NCI-H345 treated with DMSO at 0.1 percent for 48 hours (cell line): Measurements from ENCODE around the gene N4BP2.

Experiments used
- DNase-seq: peaks from one replicate; lab custom pipeline; 2025; ENCODE audit not compliant: unreplicated experiment; lab: John Stamatoyannopoulos, UW

N4BP2 gene

DNA sequence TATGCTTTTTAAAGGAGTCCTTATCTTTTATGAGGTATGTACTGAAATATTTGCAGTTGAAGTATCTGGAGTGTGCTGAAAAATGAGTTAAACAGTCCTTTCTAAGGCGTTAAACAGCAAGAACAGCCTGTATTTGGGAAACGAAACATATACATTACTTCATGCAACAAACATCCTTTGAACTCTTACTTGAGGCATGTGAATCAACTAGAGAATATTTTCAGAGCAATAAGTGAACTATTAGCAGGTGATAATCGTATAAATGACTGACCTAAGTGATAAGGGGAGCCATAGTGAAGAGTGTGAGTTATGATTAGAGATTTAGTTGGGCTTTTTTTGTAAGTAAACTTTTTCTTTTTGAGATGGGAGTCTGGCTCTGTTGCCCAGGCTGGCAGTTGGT is 94.3 kb downstream of the N4BP2 start:
- DNase-seq = no peak

DNA sequence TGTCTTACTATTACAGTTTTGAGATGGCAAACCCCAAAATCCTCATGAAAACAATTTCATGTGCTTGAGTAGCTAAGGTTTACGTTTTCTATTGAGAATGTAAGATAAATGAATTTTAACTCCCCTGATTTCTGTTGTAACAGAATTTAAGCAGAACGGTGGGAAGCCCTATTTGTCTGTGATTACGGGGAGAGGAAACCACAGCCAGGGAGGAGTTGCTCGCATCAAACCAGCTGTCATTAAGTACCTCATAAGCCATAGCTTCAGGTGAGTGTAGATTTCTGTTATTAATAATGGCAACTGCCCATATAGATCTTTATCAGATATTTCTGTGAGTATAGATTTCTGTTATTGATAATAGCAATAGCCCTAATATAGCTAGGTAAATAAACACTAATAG is 96.0 kb downstream of the N4BP2 start:
- DNase-seq = no peak

DNA sequence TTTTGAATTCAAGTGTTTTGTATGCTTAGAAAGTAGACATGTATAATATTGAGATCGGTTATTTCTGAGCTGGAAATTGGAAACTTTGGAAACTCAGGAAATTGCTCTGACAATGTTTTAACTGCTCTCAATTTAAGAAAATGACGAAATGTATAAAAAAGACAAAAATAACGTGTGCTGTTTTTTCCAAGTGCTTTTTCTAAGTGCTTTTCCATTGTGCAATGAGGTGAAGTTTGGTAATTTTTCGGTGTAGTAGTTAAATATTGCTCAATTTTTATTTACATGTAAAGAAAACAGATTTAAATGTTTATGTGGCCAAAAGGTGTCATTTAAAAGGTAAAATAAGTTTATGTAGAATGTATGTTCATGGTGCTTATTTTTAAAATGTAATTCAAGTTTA is 100.8 kb downstream of the N4BP2 start:
- no peak for DNase-seq

DNA sequence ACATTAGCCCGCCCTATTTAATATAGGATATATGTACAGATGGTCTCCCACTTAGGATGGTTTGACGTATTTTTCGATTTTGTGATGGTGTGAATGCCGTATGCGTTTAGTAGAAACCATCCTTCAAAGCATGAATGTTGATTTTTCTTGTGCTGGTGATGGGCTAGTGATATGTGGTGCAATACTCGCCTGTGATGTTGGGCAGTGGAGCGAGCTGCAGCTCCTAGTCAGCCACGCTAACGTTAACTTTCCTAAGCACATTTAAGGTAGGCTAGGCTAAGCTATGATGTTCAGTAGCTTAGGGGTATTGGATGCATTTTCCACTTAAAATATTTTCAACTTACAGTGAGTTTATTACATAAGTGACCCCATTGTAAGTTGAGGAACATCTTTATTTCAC is 103.6 kb downstream of the N4BP2 start:
- DNase-seq = no peak

DNA sequence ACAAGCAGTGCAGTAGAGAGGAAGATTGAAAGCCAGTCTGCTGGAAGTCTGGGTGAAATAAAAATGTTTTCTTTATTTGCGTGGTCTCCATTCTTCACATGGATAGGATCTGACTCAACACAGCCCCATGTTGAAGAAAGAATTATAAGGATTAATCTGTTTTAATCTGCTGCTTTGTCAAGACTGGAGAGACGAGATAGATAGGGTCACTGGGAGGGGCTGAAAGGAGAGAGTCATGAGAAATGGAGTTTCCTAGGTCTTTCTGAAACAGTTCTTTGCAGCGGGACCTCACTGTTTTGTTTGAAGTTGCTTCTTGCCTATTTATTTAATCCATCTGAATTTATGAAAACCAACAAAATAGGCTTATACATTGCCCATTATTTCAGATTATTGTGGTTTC is 107.8 kb downstream of the N4BP2 start:
- no peak for DNase-seq

DNA sequence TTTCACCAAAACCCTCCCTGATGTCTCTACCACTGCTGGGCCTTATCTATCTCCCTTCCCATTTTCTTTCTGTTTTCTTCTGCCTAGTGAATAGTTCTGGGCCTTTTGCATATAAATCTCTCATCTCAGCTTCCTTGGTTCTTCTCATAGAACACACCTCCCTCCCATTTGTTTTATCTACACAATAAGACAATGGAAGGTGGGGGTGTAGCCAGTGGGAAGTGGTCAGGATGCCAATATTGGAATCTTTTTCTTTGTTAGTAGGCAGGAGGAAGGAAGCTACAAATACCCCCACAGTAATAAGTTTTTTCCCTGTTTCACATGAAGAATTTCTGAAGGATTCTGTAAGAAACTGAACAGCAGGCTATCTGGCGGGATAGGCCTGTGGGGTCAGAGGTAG is 109.3 kb downstream of the N4BP2 start:
- DNase-seq = no peak

DNA sequence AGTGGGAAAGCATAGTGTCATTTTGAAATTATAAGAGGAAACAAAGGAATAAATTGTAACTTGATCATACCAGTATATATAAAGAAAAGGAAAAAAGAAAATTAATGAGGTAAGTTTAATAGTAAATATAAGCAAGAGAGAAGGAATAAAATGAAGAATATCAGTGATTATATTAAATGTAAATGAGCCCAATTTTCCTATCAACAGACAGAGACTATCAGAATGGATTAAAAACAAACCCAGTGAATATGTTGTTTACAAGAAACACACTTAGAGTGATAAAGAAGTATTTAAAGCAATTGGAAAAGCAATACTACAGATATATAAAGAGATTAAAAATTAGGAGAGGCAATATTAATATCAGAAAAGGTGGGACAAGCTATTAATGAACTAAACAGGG is 111.4 kb downstream of the N4BP2 start:
- DNase-seq = no peak

DNA sequence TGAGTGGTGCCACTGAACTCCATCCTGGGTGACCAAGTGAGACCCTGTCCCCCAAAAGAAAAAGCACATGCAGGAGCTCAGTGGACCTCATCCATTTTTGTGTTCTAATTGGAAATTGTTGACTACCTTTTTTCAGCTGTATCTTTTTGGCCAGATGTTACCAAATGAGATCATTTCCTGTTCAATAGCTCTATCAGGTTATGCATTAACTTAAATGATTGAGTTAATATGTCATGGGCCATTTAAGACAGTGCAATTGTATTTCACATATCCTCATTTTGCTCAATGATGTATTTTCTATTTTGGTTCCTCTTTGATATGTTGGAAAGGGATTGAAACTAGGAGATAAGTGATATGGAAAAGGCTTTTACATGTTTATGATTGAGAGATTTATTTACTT is 113.9 kb downstream of the N4BP2 start:
- no peak for DNase-seq

DNA sequence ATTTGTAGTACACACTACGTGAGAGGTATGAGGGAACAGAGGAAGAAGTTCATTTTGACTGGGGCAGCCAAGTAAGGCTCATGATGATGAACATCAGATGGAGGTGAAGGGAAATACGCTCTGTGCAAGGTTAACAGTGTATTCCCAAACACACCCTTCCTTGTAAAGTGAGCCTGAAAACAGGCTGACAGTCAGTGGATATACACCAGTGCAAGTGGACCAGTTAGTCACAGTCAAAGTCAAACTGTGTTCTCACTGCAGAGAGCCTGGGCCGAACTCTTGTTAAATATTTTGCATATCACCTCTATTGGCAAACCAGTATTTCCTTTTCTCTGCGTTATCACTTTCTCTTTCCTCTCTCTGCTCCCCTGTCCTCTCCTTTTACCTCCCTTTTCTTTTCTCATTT is 116.8 kb downstream of the N4BP2 start:
- DNase-seq = no peak

DNA sequence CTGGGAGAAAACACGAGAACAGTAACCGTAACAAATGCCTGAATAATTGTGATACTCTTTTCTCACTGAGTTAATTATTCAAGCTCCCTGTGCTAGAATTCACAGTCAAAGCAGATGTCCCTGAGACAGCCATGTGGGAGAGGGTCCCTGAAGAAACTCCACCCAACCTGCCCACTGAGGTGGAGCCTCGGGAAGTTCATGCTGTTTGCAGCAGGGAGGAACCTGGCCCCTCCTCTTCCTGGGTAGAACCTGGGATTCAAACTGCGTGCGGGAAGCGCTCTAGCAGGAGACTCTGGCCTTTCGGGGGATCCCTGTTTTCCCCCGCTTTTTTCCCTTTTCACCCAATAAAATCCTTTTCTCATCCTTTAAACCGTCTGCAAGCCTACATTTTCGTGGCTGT is 120.0 kb downstream of the N4BP2 start:
- DNase-seq = no peak

DNA sequence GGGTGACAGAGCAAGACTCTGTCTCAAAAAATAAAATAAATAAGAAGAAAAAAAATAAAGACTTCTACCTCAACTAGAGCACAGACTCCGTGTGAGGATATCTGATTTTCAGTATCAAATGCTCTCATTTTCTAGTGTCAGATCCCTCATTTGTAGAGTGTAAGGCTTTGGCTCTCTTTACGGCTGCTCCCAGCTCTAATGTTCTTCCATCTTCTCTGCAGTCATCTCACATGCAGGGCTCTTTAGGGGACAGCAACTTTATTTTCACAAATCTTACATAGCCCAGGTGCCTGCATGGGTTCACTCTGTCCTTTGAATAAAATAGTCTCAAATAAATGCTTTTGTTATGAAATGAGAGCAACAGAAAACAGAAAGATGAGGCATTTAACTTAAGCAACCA is 120.9 kb downstream of the N4BP2 start:
- DNase-seq = no peak

DNA sequence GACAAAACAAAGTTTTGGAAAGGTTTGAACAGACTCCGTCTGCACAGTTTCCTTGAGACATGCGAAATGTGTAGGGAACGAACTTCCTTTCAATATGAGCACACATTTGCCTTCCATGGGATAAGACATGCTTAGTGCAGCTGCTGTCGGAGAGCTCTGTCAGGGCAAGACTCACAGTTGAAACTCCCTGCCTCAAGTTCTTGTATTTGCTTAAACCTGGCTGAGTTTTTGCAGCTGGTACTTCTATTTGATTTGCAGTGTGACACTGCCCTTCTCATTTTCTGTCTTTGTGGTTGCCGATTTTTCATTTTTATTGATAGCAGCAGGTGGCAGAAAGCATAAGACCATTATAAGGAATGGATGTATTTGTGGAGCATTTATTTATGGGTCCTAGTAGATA is 122.0 kb downstream of the N4BP2 start:
- DNase-seq = no peak

DNA sequence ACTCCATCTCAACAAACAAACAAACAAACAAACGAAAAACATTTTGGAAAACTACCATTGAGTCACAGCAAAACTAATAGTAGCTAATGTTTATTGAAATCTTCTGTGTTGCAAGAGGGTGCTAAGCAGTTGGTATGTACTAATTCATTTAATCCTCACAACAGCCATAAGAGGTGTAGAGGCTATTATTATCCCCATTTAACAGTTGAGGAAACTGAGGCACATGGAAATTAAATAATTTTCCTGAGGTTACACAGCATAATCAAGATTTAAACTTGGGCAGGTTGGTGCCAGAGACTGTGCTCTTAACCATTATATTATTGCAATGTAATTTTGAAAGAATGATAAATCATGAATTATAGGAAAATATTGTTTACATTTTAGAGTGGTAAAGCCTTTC is 122.7 kb downstream of the N4BP2 start:
- DNase-seq = no peak

DNA sequence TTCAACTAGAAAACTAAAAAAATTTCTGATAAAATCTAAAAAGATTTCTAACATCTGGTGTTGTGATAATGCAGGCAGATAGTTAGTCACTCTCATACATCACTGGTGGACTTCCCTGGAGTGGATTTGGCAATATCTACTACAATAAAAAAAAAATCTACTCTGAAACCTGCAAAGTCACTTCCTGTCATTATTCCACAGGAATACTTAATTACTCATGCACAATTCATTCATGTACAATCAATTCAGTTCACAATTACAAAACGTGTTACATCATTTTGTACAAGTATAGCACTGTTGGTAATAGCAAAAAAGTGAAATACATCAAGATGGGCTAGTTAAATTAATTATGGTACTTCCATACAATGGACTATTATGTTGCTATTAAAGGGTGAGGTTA is 123.7 kb downstream of the N4BP2 start:
- DNase-seq = no peak

DNA sequence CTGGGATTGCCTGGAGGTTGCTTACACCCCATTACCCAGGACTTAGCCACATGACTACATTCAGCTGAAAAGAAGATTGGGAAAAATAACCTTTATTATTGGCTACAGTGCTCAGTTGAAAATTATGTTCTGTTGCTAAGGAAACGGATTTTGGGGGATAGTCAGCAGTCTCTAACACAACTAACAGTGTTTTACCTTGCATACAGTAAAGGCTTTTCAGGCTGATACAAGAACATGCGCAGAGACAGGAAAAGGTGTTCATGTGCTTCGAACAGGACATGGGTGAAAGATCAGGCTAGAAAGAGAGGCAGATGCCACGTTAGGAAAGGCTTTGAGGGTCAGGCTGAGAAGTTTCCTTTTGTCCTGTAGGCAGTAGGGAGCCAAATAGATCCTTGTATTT is 125.4 kb downstream of the N4BP2 start:
- DNase-seq = no peak

DNA sequence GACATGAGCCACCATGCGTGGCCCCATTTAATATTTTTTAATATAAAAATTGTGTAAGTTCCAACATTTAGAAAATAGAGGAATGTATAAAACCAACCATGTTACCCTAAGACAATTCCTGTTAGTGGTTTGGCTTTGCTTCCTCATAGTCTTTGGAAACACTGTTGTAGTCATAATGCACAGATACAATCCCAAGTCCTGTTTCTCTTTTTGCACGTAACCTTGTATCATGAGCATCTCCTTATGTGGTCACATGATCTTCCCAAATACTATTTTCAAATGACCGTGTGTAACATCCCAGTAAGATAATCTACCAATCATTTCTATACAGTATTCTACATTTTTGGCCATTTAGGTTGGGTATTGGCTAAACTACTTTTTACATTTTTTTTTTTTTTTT is 126.3 kb downstream of the N4BP2 start:
- no peak for DNase-seq

DNA sequence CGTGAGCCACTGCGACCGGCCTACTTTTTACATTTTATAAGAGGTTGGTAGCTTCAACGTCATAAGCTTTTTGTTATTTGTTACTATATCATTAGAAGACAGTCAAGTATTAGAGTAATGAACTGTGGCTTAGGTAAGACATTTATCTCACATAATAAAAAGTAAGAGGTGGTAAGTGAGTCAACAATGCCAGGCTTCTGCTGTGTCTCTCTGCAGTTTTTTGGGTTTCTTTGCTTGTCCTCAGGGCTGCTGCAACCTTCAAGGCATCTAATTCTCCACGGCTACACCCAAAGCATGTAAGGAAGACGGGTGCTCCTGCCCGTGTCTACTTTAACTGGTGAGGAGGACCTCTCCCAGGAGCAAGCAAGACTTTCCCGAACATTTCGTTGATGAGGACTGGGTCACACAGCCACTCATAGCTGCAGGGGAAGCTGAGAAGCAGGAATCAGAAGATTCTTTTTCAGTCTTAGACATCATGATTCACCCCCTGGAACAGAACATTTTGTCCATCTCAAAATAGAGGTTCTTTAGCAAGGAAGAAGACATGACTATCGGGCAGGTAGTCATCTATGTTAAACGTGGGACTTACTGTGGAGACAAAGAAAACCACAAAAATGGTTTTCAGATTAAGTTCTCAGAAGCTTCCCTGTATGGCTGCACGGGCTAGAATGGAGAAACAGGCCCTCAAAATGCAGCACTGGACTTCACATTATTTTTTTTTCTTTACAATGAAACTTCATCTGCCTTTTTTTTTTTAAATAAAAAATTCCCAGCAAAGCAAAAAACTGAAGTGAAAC is 127.2 kb downstream of the N4BP2 start:
- DNase-seq = no peak

DNA sequence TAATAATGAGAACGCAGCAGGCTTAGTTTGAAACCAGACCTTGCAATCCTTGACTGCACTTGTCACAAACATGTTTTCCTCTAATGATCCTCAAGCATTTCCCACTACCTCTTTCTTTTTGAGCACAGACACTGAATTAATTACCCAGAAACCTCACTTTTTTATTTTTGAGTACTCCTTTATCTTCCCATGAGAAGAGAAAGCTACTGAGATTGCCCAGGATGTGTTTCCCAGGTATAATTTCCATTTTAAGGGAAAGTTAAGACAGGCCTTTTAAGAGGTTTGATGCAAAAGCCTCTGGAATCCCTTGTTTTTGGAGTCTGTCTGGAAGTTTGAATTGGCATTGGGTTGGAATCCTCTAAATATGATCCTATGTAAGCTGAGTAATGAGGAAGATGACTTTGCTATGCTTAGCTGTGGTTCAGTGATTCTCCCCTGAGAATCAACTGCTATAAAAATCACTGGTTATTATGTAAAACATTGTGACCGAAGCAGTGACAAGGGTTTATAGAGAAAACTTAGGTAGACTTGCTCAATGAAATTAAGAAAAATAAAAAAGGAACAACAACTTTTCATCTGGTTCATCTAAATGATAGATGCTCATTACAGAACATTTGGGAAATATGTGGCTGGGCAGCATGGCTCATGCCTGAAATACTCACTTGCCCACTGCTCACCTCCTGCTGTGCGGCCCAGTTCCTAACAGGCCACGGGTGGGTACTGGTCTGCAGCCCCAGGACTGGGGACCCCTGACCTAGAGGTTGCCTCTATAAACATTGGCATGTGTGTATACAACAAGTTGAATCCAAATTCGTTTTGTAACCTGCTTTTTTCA is 129.4 kb downstream of the N4BP2 start:
- no peak for DNase-seq

DNA sequence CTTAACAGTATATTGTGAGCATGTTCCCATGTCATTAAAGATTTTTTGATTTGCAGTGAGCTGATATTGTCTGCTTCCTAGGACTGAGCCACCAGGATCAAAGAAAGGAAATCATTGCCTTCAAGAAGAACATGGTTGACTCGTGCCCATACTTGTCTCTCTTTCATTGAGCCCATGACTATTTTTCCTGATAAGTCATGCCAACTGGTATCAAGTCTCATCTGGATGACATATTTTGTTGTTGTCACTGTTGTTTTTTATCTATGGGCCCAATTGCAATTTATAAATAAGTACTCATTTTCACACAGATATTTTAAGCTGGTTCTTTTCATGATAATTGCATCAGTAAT is 130.0 kb downstream of the N4BP2 start:
- DNase-seq = no peak

DNA sequence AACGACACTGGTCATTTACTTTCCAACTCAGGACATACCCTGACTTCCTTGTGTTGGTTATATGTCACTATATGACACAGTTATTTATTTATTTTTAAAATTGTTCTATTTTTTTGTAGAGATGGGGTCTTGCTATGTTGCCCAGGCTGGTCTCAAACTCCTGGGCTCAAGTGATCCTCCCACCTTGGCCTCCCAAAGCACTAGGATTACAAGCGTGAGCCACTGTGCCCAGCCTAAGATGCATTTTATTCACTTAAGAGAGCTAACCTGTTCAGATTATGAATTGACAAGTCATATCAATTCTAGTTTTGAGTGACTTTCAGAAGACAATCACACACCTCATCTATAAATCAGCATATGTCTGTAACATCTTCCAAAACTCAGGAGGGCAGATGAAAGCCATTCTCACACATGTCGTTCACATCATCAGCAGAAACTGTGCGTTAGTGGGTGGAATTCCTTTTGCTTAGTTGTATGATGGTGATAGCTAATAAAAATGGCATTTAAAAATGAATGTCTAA is 130.8 kb downstream of the N4BP2 start:
- DNase-seq = no peak

DNA sequence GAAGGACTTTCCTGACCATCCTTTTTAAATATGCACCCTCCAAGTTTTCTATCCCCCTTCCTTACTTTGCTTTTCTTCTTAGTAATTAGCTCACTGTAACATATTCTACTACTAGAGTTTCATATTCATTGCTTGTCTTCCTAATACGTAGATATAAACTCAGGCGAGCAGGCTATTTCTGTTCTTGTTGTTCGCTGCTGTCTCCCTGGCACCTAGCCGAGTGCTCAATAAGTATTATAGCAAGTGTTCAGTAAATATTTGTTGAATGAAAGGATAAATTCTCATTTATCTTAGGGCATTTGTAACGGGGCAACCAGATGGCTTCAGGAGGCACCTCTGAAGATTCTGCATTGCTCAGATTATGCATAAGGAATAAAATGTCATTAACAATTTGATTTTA is 133.4 kb downstream of the N4BP2 start:
- peak; percentile 49 for DNase-seq

DNA sequence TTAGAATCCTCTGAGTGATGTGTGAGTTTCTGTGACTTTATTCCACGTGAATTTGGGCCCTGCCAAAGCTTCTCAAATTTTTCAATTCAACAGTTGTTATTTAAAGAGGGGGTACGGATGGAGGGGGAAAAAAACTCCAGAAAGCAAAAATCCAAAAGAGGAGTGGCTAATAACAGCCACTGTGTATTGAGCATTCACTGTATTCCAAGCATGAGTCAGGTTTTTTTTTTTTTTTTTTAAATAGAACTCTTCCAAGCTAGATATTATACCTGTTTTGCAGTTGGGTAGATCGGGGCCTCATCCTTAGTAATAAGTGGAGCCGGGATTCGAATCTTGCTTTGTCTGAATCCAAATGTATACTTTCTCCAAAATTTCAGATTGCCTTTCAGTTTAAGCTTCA is 133.8 kb downstream of the N4BP2 start:
- DNase-seq = no peak
